ENCODE data around the gene PPP4R3A.

PPP4R3A gene

GRCh38 chr14:91419451-91419850 is 90.7 kb downstream of the PPP4R3A start:
- Histone ChIP-seq H3K36me3 (ENCODE audit: control insufficient read depth in 2 of 2, insufficient read depth in 2 of 2, low read length in 2 of 2) (no peaks in the 10 kb centered on the region), H3K4me3 (ENCODE audit: low read length in 2 of 2) (no peak overlapping the region), H3K9ac (ENCODE audit: low read depth in 1 of 2, low read length in 2 of 2) (no peak overlapping the region), H3K9me3 (ENCODE audit: control insufficient read depth in 2 of 2, low read length in 2 of 2) (no peaks in the 10 kb centered on the region), H3K27ac (ENCODE audit: low read depth in 2 of 2, low read length in 2 of 2) (no peak overlapping the region), H3K27me3 (ENCODE audit: control insufficient read depth in 2 of 2, insufficient read depth in 2 of 2, low read length in 2 of 2) (no peaks in the 10 kb centered on the region), H3K4me1 (ENCODE audit: control insufficient read depth in 2 of 2, insufficient read depth in 2 of 2, low read length in 2 of 2) (peaks cover 19 to 26% of the 10 kb centered on the region in 2 donors)

- H3K4me1 ChIP-seq (ENCODE audit: control insufficient read depth in 2 of 2, insufficient read depth in 2 of 2, low read length in 2 of 2) = peaks cover 21 to 30% of the 10 kb centered on the region in 2 donors
- H3K27me3 ChIP-seq (ENCODE audit: control insufficient read depth in 2 of 2, insufficient read depth in 2 of 2, low read length in 2 of 2) = no peaks in the 10 kb centered on the region
- no peak overlapping the region for H3K9ac ChIP-seq (ENCODE audit: low read depth in 1 of 2, low read length in 2 of 2)
- H3K36me3 ChIP-seq (ENCODE audit: control insufficient read depth in 2 of 2, insufficient read depth in 2 of 2, low read length in 2 of 2) = no peaks in the 10 kb centered on the region
- no peaks in the 10 kb centered on the region for H3K9me3 ChIP-seq (ENCODE audit: control insufficient read depth in 2 of 2, low read length in 2 of 2)
- no peak overlapping the region for H3K27ac ChIP-seq (ENCODE audit: low read depth in 2 of 2, low read length in 2 of 2)
- H3K4me3 ChIP-seq (ENCODE audit: low read length in 2 of 2) = peak overlapping the region in 1 of 2 donors; percentile 74
Measured at GRCh38 chr14:91419044-91419397, 91.1 kb downstream of the PPP4R3A start.

GRCh38 chr14:91418387-91419043 is 91.6 kb downstream of the PPP4R3A start:
- Histone ChIP-seq H3K9me3 (ENCODE audit: control insufficient read depth in 2 of 2, low read length in 2 of 2) (no peaks in the 10 kb centered on the region), H3K4me1 (ENCODE audit: control insufficient read depth in 2 of 2, insufficient read depth in 2 of 2, low read length in 2 of 2) (peaks cover 26 to 35% of the 10 kb centered on the region in 2 donors), H3K4me3 (ENCODE audit: low read length in 2 of 2) (peak overlapping the region; percentile 74 to 76), H3K9ac (ENCODE audit: low read depth in 1 of 2, low read length in 2 of 2) (peak overlapping the region; percentile 32 to 79), H3K36me3 (ENCODE audit: control insufficient read depth in 2 of 2, insufficient read depth in 2 of 2, low read length in 2 of 2) (no peaks in the 10 kb centered on the region), H3K27ac (ENCODE audit: low read depth in 2 of 2, low read length in 2 of 2) (peak overlapping the region; percentile 17 to 32), H3K27me3 (ENCODE audit: control insufficient read depth in 2 of 2, insufficient read depth in 2 of 2, low read length in 2 of 2) (no peaks in the 10 kb centered on the region)

- Histone ChIP-seq H3K36me3 (ENCODE audit: control insufficient read depth in 2 of 2, insufficient read depth in 2 of 2, low read length in 2 of 2) (no peaks in the 10 kb centered on the region), H3K4me1 (ENCODE audit: control insufficient read depth in 2 of 2, insufficient read depth in 2 of 2, low read length in 2 of 2) (peaks cover 28 to 37% of the 10 kb centered on the region in 2 donors), H3K9ac (ENCODE audit: low read depth in 1 of 2, low read length in 2 of 2) (peak overlapping the region in 1 of 2 donors; percentile 79), H3K4me3 (ENCODE audit: low read length in 2 of 2) (peak overlapping the region; percentile 74 to 76), H3K9me3 (ENCODE audit: control insufficient read depth in 2 of 2, low read length in 2 of 2) (no peaks in the 10 kb centered on the region), H3K27ac (ENCODE audit: low read depth in 2 of 2, low read length in 2 of 2) (peak overlapping the region; percentile 17 to 32), H3K27me3 (ENCODE audit: control insufficient read depth in 2 of 2, insufficient read depth in 2 of 2, low read length in 2 of 2) (no peaks in the 10 kb centered on the region)
Measured at GRCh38 chr14:91417983-91418386, 92.1 kb downstream of the PPP4R3A start.

- Histone ChIP-seq H3K4me1 (ENCODE audit: control insufficient read depth in 2 of 2, insufficient read depth in 2 of 2, low read length in 2 of 2) (peaks cover 28 to 37% of the 10 kb centered on the region in 2 donors), H3K27me3 (ENCODE audit: control insufficient read depth in 2 of 2, insufficient read depth in 2 of 2, low read length in 2 of 2) (no peaks in the 10 kb centered on the region), H3K27ac (ENCODE audit: low read depth in 2 of 2, low read length in 2 of 2) (peak within 1 kb of the TSS; percentile 73 to 81), H3K36me3 (ENCODE audit: control insufficient read depth in 2 of 2, insufficient read depth in 2 of 2, low read length in 2 of 2) (no peaks in the 10 kb centered on the region), H3K9ac (ENCODE audit: low read depth in 1 of 2, low read length in 2 of 2) (peak within 1 kb of the TSS; percentile 72 to 79), H3K4me3 (ENCODE audit: low read length in 2 of 2) (peak within 1 kb of the TSS; percentile 74 to 76), H3K9me3 (ENCODE audit: control insufficient read depth in 2 of 2, low read length in 2 of 2) (no peaks in the 10 kb centered on the region)
Measured at GRCh38 chr14:91417120-91417982, 92.8 kb downstream of the PPP4R3A start, which contains the start of gene CCDC88C. Gene CCDC88C, minus strand, starts transcription at chr14:91417820. Its CDS starts 130 bp downstream, at chr14:91417690.

- Histone ChIP-seq H3K9ac (ENCODE audit: low read depth in 1 of 2, low read length in 2 of 2) (peak overlapping the region; percentile 72 to 79), H3K4me3 (ENCODE audit: low read length in 2 of 2) (peak overlapping the region; percentile 74 to 76), H3K27me3 (ENCODE audit: control insufficient read depth in 2 of 2, insufficient read depth in 2 of 2, low read length in 2 of 2) (no peaks in the 10 kb centered on the region), H3K27ac (ENCODE audit: low read depth in 2 of 2, low read length in 2 of 2) (peak overlapping the region; percentile 73 to 81), H3K4me1 (ENCODE audit: control insufficient read depth in 2 of 2, insufficient read depth in 2 of 2, low read length in 2 of 2) (peaks cover 28 to 37% of the 10 kb centered on the region in 2 donors), H3K36me3 (ENCODE audit: control insufficient read depth in 2 of 2, insufficient read depth in 2 of 2, low read length in 2 of 2) (no peaks in the 10 kb centered on the region), H3K9me3 (ENCODE audit: control insufficient read depth in 2 of 2, low read length in 2 of 2) (no peaks in the 10 kb centered on the region)
Measured at GRCh38 chr14:91416744-91417119, 93.4 kb downstream of the PPP4R3A start.

GRCh38 chr14:91415794-91416743 is 94.0 kb downstream of the PPP4R3A start:
- peak overlapping the region; percentile 72 to 79 for H3K9ac ChIP-seq (ENCODE audit: low read depth in 1 of 2, low read length in 2 of 2)
- H3K27me3 ChIP-seq (ENCODE audit: control insufficient read depth in 2 of 2, insufficient read depth in 2 of 2, low read length in 2 of 2) = no peaks in the 10 kb centered on the region
- H3K27ac ChIP-seq (ENCODE audit: low read depth in 2 of 2, low read length in 2 of 2) = peak overlapping the region; percentile 73 to 81
- peaks cover 28 to 37% of the 10 kb centered on the region in 2 donors for H3K4me1 ChIP-seq (ENCODE audit: control insufficient read depth in 2 of 2, insufficient read depth in 2 of 2, low read length in 2 of 2)
- no peaks in the 10 kb centered on the region for H3K9me3 ChIP-seq (ENCODE audit: control insufficient read depth in 2 of 2, low read length in 2 of 2)
- no peaks in the 10 kb centered on the region for H3K36me3 ChIP-seq (ENCODE audit: control insufficient read depth in 2 of 2, insufficient read depth in 2 of 2, low read length in 2 of 2)
- H3K4me3 ChIP-seq (ENCODE audit: low read length in 2 of 2) = peak overlapping the region; percentile 74 to 76

- Histone ChIP-seq H3K4me3 (ENCODE audit: low read length in 2 of 2) (peak overlapping the region; percentile 11 to 59), H3K27me3 (ENCODE audit: control insufficient read depth in 2 of 2, insufficient read depth in 2 of 2, low read length in 2 of 2) (no peaks in the 10 kb centered on the region), H3K27ac (ENCODE audit: low read depth in 2 of 2, low read length in 2 of 2) (peak overlapping the region; percentile 44 to 81), H3K9me3 (ENCODE audit: control insufficient read depth in 2 of 2, low read length in 2 of 2) (no peaks in the 10 kb centered on the region), H3K9ac (ENCODE audit: low read depth in 1 of 2, low read length in 2 of 2) (peak overlapping the region in 1 of 2 donors; percentile 19), H3K36me3 (ENCODE audit: control insufficient read depth in 2 of 2, insufficient read depth in 2 of 2, low read length in 2 of 2) (no peaks in the 10 kb centered on the region), H3K4me1 (ENCODE audit: control insufficient read depth in 2 of 2, insufficient read depth in 2 of 2, low read length in 2 of 2) (peaks cover 28 to 37% of the 10 kb centered on the region in 2 donors)
Measured at GRCh38 chr14:91414475-91414833, 95.7 kb downstream of the PPP4R3A start.

- Histone ChIP-seq H3K27me3 (ENCODE audit: control insufficient read depth in 2 of 2, insufficient read depth in 2 of 2, low read length in 2 of 2) (no peaks in the 10 kb centered on the region), H3K4me1 (ENCODE audit: control insufficient read depth in 2 of 2, insufficient read depth in 2 of 2, low read length in 2 of 2) (peaks cover 28 to 35% of the 10 kb centered on the region in 2 donors), H3K4me3 (ENCODE audit: low read length in 2 of 2) (peak overlapping the region in 1 of 2 donors; percentile 59), H3K36me3 (ENCODE audit: control insufficient read depth in 2 of 2, insufficient read depth in 2 of 2, low read length in 2 of 2) (peaks cover 0 to under 1% of the 10 kb centered on the region in 2 donors), H3K9me3 (ENCODE audit: control insufficient read depth in 2 of 2, low read length in 2 of 2) (no peaks in the 10 kb centered on the region), H3K9ac (ENCODE audit: low read depth in 1 of 2, low read length in 2 of 2) (peak overlapping the region in 1 of 2 donors; percentile 60), H3K27ac (ENCODE audit: low read depth in 2 of 2, low read length in 2 of 2) (peak overlapping the region in 1 of 2 donors; percentile 28)
Measured at GRCh38 chr14:91413547-91414474, 96.3 kb downstream of the PPP4R3A start.
